HTERT RPE-1 (cell line): Measurements from ENCODE around the gene TMEM258.

Experiments used
- in situ Hi-C: fragments of 300-500 bp; cut with MboI; formaldehyde crosslinking; loops from 4 replicates; pipeline ENCODE4 v1.14.3; 2020; ENCODE audit warnings: low sequenced_read_pairs

The TMEM258 gene

GRCh38 chr11:61777234-61778090, 14.9 kb downstream of the TMEM258 start:
- in situ Hi-C loops: no loop called here

DNA sequence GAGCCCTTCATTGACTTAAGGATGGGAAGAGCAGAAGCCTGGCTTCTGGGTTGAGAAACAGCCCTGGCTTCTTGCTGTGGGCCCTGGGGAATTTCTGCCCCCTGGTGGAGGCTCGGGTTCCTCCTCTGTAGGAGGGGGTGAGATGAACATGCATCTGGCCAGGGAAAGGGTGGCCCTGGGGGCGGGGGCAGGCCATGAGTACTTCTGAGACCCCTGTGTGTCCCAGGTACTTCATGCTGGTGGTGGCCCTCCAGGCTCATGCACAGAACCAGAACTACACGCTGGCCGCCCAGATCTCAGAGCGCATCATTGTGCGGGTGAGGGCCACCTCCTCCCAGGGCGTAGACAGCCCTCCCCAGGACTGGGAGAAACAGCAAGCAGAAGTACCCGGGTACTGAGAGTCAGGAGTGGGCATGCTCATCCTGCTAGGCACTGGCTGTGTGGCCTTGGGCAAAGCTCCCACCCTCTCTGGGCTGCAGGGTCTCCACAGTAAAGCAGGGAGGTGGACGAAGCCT, 15.8 kb downstream of the TMEM258 start:
- in situ Hi-C loops: no loop called here

DNA sequence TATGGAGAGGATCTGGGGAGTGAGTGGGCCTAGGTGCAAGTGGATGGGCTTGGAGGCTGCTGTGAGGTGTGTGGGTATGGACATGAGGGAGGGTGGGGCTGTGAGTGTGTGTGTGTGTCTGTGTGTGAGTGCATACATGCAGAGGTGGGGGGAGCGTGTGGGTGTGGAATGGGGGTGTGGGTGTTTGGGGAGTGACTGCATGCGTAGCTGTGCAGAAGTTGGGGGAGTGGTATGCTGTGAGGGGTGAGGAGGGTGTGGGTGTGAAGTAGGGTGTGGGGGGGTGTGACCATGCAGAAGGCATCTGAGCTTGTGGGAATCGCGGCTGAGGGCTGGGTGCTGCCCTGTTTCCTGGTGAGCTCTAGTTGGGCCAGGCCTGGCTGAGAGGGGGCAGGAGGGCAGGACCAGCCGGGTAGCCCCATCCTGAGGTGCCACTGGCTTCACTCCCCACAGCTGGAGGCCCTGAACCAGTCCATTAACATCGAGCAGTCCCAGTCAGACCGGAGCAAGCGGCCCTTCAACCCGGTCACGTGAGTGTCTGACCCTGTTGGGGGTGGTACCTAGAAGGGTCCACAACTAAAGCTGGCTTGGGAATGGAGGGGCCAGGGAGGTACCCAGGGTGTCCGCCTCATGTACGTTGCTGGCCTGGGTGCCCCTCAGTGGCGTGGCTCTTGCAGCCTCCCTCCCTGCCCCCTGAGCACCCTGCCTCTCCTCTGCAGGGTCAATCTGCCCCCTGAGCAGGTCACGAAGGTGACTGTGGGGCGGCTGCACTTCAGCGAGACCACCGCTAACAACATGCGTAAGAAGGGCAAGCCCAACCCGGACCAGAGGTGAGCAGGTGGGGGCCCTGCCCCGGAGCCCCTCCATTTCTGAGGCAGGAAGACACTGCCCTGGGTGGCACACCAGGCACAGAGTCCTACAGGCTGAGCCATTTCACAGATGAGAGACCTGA, 16.5 kb downstream of the TMEM258 start:
- in situ Hi-C loops: no loop called here

DNA sequence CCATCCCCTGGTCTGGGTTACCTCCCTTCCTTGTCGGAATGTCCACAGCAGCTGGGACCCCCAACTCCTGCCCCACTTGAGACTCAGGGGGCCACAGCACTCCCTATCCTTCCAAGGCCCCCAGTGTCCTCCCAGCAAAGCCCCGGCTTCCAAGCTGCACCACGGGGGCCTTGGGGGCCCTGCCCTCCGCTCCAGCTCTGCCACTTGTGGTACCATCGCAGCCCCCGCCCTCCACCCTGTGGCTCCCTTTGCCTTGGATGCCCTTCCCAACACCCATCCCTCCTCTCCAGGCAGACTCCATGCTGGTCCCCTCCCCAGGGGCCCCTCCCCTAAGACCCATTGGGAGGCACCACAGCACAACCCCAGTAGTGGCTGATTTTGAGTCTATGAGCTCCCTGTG, 17.3 kb downstream of the TMEM258 start:
- in situ Hi-C loops: no loop called here

DNA sequence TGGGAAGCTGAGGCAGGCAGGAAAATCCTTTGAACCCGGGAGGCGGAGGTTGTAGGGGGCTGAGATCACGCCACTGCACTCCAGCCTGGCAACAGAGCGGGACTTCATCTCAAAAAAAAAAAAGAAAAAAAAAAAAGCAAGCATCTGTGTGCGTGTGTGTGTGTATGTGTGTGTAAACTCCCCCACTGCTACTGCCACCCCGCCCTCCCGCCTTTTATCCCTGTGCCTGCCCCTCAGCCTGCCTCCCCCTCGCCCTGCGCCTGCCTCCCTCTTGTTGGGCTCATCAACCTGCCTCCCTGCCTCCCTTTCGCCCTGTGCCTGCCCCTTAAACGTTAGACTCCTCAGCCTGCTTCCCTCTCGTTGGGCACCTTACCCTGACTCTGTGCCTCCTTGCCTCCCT, 18.0 kb downstream of the TMEM258 start:
- in situ Hi-C loops: no loop called here

DNA sequence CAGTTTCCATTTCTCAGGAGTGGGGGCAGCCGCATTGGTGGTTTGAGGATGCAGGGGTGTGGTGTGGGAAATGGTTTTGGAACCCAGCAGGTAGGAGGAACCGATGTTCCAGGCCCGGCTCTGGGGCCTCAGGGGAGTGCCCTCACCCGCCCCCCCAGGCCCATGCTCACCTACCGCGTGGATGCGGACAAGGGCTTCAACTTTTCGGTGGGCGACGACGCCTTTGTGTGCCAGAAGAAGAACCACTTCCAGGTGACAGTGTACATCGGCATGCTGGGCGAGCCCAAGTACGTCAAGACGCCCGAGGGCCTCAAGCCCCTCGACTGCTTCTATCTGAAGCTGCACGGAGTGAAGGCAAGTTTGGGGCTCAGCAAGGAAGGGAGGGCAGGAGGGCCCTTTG, 18.6 kb downstream of the TMEM258 start:
- in situ Hi-C loops: no loop called here

DNA sequence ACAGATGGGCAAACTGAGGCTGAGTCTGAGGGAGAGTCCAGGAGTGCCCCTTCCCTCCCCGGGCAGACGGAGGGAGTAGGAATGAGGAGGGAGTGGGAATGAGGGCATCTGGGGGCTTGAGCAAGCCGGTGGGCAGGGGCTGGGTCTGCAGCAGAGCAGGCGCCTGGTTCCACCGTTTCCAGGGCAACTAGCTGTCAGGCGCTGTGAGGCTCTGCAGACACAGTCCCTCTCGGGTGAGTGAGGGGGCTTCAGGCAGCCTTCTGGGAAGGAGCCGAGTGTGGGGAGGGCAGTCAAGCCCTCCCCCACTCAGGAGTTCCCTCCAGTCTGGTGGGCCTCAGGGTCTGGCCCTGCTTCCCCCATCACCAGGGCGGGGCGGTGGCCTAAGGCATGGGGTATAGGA, 19.0 kb downstream of the TMEM258 start:
- in situ Hi-C loops: no loop called here

DNA sequence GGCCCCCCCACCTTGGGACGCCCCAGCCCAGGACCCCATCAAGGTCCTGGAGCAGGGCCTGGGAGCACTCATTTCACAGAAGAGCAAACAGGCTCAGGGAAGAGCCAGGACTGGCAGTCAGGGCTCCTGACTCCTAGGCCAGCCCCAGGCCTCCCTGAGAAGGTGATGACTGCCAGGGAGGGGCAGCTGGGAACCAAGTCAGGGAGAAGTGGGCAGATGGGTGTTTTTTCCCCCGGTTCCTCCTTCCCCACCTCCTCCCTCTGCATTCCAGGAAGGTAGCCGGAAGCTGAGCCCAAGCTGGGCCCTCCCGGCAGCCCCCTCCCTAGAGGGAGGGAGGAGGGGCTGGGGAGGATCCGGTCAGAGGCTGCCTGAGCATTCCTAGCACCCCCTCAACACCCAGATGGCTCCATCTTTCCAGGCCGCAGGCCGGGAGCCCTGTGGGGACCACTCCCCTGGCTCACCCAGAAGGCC, 20.4 kb downstream of the TMEM258 start:
- in situ Hi-C loops: no loop called here

- in situ Hi-C loops: no loop called here
Measured at GRCh38 chr11:61771195-61771894, 21.1 kb downstream of the TMEM258 start.

GRCh38 chr11:61769946-61770683, 22.3 kb downstream of the TMEM258 start:
- in situ Hi-C loops: no loop called here

- in situ Hi-C loops: no loop called here
Measured at GRCh38 chr11:61769169-61769920, 23.1 kb downstream of the TMEM258 start.

GRCh38 chr11:61768376-61769076, 23.9 kb downstream of the TMEM258 start:
- in situ Hi-C loops: no loop called here

DNA sequence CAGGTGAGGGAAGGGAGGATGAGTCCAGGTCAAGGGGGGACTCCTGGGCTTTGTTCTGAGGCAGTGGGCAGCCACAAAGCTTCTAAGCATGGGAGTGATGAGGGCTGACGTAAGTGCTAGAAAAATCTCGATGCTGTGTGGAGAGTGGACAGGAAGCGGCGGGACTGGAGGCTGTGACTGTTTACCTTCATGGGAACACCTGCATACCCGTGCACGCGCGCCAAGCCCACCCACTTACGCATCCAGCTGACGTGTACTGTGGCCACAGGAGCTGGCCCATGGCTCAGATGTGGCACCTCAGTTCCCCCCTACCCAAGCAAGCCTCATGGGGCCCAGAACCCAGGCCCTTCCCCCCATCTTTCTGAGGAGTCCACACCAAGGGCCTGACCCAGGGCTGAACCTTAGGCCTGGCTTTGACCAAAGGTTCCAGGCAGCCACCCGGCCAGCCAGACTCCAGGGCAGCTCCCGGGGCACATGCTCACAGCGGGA, 26.0 kb downstream of the TMEM258 start:
- in situ Hi-C loops: no loop called here

DNA sequence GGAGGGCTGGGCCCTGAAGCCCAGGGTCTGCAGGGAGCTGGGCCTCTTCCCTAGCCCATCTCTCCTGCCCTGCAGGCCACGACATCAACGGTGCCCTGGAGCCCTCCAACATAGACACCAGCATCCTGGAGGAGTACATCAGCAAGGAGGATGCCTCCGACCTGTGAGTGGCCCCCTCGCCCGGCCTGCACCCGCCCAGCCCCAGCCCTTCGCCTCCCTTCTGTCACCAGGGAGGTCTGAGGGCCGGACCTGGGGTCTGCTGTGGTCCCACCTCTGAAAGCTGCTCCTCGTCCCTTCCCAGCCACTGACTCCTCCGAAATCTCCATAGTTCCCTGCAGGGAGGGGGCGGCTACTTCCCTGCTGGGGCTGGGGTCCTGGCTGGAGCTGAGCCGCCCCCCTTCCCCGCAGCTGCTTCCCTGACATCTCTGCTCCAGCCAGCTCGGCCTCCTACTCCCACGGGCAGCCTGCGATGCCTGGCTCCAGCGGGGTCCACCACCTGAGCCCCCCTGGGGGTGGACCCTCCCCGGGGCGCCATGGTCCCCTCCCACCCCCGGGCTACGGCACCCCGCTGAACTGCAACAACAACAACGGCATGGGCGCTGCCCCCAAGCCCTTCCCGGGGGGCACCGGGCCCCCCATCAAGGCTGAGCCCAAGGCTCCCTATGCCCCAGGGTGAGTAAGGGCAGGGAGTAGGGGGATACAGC, 26.7 kb downstream of the TMEM258 start:
- in situ Hi-C loops: no loop called here

- in situ Hi-C loops: no loop called here
Measured at GRCh38 chr11:61764606-61765260, 27.7 kb downstream of the TMEM258 start.

DNA sequence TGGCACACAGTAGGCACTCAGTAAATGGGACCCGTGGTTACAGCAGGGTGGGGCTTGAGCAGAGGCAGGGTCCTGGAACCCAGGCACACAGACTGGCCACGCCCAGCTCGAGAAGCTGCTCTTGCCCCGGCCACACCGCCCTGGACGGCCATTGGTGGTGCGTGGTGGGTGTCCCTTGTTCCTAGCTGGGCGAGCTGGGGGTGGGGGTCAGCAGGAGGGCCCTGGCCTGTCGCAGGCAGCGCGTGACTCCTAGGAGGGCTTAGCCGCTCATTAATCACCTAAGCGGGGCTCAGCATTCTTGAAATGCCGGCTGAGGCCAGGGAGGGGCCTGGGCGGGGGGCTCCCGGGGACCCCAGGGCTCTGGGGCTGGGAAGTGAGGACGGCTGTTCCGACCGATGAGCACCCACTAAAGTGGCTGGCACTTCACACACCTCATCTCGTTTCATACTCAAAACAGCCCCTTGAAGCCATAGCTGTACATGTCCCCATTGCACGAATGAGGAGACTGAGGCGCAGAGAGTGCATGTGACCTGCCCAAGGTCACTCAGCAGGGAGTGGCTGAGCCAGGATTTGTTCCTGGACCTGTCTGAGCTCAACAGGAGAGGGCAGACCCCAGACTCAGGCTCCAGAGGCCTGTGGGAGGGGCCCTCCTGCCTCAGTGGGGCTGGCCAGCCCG, 28.3 kb downstream of the TMEM258 start:
- in situ Hi-C loops: no loop called here

DNA sequence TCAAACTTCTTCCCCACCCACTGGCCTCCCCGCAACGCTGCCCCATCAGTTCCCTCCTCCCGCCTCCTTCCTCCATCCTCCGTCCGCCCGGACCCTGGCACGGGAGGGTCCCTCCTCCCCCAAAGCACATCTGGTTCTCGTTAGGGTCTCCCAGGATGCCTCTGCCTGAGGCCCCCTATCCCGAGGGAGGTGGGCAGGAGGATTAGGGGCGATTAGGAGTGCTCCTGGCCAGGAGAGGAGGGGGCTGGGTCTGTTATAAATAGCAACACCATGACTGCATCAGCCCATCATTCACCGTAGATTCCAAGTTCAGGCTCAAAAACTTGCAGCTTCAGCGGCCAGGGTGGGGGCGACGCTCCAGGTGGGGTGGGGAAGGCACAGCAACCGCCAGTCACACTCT, 29.6 kb downstream of the TMEM258 start:
- in situ Hi-C loops: no loop called here
